HepG2 (cell line): ENCODE data around the gene SLC16A6. TPM values are rescaled to one million over a fixed set of nuclear protein-coding genes. Genes with fewer than 3 reads are reported as not detected.

Experiments
- ATAC-seq: fragments of 200-7000 bp; cut with Tn5 transposase; 3 replicates; pipeline ENCODE4 v1.9.1; 2020; ENCODE audit warnings: mild to moderate bottlenecking, moderate library complexity
- BruUV-seq: library from RNA; stranded (reverse); fragments of 400-500 nt; replicated peaks from 2 replicates; lab custom pipeline; 2021; lab: Mats Ljungman, UMichigan
- CTCF ChIA-PET: fragments of 300-600 bp; formaldehyde crosslinking; extraction: SDS; loops from one replicate; lab custom pipeline; 2021; ENCODE audit warnings: low total read pairs, inconsistent platforms, low intra/inter-chr PET ratio; lab: Yijun Ruan, JAX
- POLR2A ChIA-PET: fragments of 350-600 bp; sonication (Branson Sonifier 250); formaldehyde crosslinking; loops from one replicate; lab custom pipeline; 2020; ENCODE audit warnings: antibody characterized with exemption, inconsistent platforms; lab: Yijun Ruan, JAX
- DNase-seq: peaks from one replicate; pipeline ENCODE4 v3.0.0-alpha.2; 2015; ENCODE audit warnings: low spot score
- FAIRE-seq: peaks from 3 replicates; lab custom pipeline; 2011; peaks lifted over from hg19 to GRCh38; lab: Jason Lieb, UNC
- H2AFZ ChIP-seq: one replicate; pipeline ENCODE4 v1.6.1; 2011; ENCODE audit warnings: low read length, inconsistent platforms
- H3K27ac ChIP-seq: fragments of 300-600 bp; 3 replicates; pipeline ENCODE4 v1.8.0; 2011; ENCODE audit warnings: mixed run types, mild to moderate bottlenecking, mixed read lengths, low read length, inconsistent platforms; ENCODE audit not compliant: insufficient read depth; ENCODE audit errors: extremely low read length
- H3K27me3 ChIP-seq, 2 experiments: fragments of 200-600 bp in 1 of 2; 2 replicates in 1 of 2; 3 replicates in 1 of 2; pipeline versions ENCODE4 v1.6.0 to v1.8.0; 2011; ENCODE audit warnings: low read length in 2 of 2, mild to moderate bottlenecking in 2 of 2, moderate library complexity in 2 of 2, inconsistent platforms in 1 of 2; ENCODE audit not compliant: insufficient read depth in 2 of 2, control insufficient read depth in 1 of 2
- H3K36me3 ChIP-seq, 2 experiments: fragments of 200-600 bp in 1 of 2; replicated peaks in 1 of 2; 2 replicates in 1 of 2; 3 replicates in 1 of 2; pipeline versions ENCODE4 v1.5.1 to v1.8.0; 2011; ENCODE audit warnings: low read length in 2 of 2, inconsistent platforms in 1 of 2; ENCODE audit not compliant: insufficient read depth in 2 of 2, control insufficient read depth in 1 of 2
- H3K4me1 ChIP-seq: 2 replicates; pipeline ENCODE4 v1.5.1; 2012; ENCODE audit warnings: low read length, inconsistent platforms; ENCODE audit not compliant: insufficient read depth
- H3K4me2 ChIP-seq: 2 replicates; pipeline ENCODE4 v1.6.0; 2011; ENCODE audit warnings: low read depth, low read length, inconsistent platforms
- H3K4me3 ChIP-seq, 3 experiments: fragments of 200-600 bp in 1 of 3; sonication (generic), shearing (Covaris generic) in 1 of 3; replicated peaks in 1 of 3; 2 replicates each; pipeline ENCODE4 v1.5.1; 2011 to 2016; ENCODE audit warnings: low read length in 3 of 3, inconsistent platforms in 2 of 3, low read depth in 2 of 3, mild to moderate bottlenecking in 2 of 3, control low read depth in 1 of 3, mixed read lengths in 1 of 3; ENCODE audit not compliant: insufficient read depth in 1 of 3
- H3K79me2 ChIP-seq: one replicate; pipeline ENCODE4 v1.6.1; 2011; ENCODE audit warnings: low read length, inconsistent platforms; ENCODE audit not compliant: insufficient read depth
- H3K9ac ChIP-seq: 2 replicates; pipeline ENCODE4 v1.6.0; 2011; ENCODE audit warnings: mild to moderate bottlenecking, low read depth, low read length, inconsistent platforms; ENCODE audit not compliant: insufficient read depth
- H3K9me3 ChIP-seq: 2 replicates; pipeline ENCODE4 v1.5.1; 2012; ENCODE audit warnings: mild to moderate bottlenecking, low read length
- H4K20me1 ChIP-seq: 2 replicates; pipeline ENCODE4 v1.6.0; 2011; ENCODE audit warnings: inconsistent platforms, mild to moderate bottlenecking, low read length, moderate library complexity; ENCODE audit not compliant: insufficient read depth
- HDAC6 ChIP-seq: fragments of 200-600 bp; sonication (generic); IDR thresholded peaks from 2 replicates; pipeline ENCODE4 v1.7.0; 2017; ENCODE audit warnings: mild to moderate bottlenecking, antibody characterized with exemption, low read length, low read depth
- MZF1 ChIP-seq: sonication (generic); formaldehyde crosslinking; IDR thresholded peaks from 2 replicates; pipeline ENCODE4 v1.8.1; 2023; ENCODE audit warnings: mild to moderate bottlenecking, missing genetic modification reagents, borderline replicate concordance
- PTBP1 ChIP-seq: fragments of 200-400 bp; formaldehyde crosslinking; IDR thresholded peaks from 2 replicates; pipeline ENCODE4 v1.6.1; 2018; ENCODE audit warnings: low read length, low read depth; ENCODE audit not compliant: poor library complexity, severe bottlenecking
- RFXAP ChIP-seq: sonication (generic); formaldehyde crosslinking; IDR thresholded peaks from 2 replicates; pipeline ENCODE4 v1.4.0; 2020; ENCODE audit warnings: missing genetic modification reagents, borderline replicate concordance
- SNAPC2 ChIP-seq: sonication (generic); formaldehyde crosslinking; IDR thresholded peaks from 2 replicates; pipeline ENCODE4 v1.8.1; 2022; ENCODE audit warnings: mild to moderate bottlenecking, missing genetic modification reagents
- TCF7 ChIP-seq: sonication (generic); IDR thresholded peaks from 2 replicates; pipeline ENCODE4 v1.6.1; 2016; ENCODE audit warnings: antibody characterized with exemption, low read depth
- ZNF460 ChIP-seq: sonication (generic); formaldehyde crosslinking; IDR thresholded peaks from 2 replicates; pipeline ENCODE4 v1.5.1; 2020; ENCODE audit warnings: missing genetic modification reagents, mild to moderate bottlenecking, borderline replicate concordance
- ZSCAN12 ChIP-seq: sonication (generic); formaldehyde crosslinking; IDR thresholded peaks from 2 replicates; pipeline ENCODE4 v1.9.0; 2021; ENCODE audit warnings: mild to moderate bottlenecking, missing genetic modification reagents
- WGBS: methylation state at CpG from one replicate; pipeline ENCODE4 v1.1.6; 2017; ENCODE audit warnings: low lambda C conversion rate; 5-methylcytosine and 5-hydroxymethylcytosine counted together
- in situ Hi-C: cut with HindIII; loops from 2 replicates; pipeline ENCODE4 v1.10.0; 2017; ENCODE audit warnings: low pct_unique_long_range_greater_than_20kb; ENCODE audit not compliant: extremely low pct_ligation_motif_present
- intact Hi-C: fragments of 100-400 bp; cut with micrococcal nuclease; formaldehyde crosslinking; loops from one replicate; pipeline ENCODE4 v1.10.0; 2022; ENCODE audit not compliant: unreplicated experiment
- polyA plus RNA-seq, 8 experiments: library from polyadenylated mRNA; depleted of rRNA in 3 of 8; stranded (reverse) in 7 of 8; unstranded in 1 of 8; fragments of >200 nt; fragmentation: Illumina TruSeq in 4 of 8; extraction: Trizol in 4 of 8; gene quantifications; 2 replicates each; pipeline versions ENCODE4 v1.2.1 to v1.2.3, GENCODE V29; 2011 to 2016; ENCODE audit warnings: low read depth in 4 of 8, missing spikeins in 1 of 8, mixed read lengths in 1 of 8; ENCODE audit not compliant: insufficient read depth in 1 of 8
- total RNA-seq, 5 experiments: library from RNA; depleted of rRNA; stranded (reverse); fragments of >200 nt; fragmentation: Illumina TruSeq; extraction: Trizol; gene quantifications; 2 replicates each; pipeline ENCODE4 v1.2.3, GENCODE V29; 2016; ENCODE audit warnings: low read depth in 1 of 5
- TF ChIP-seq, protein P1 (sequence below): sonication (generic); formaldehyde crosslinking; IDR thresholded peaks from 2 replicates; pipeline ENCODE4 v1.4.0; 2020; ENCODE audit warnings: missing genetic modification reagents, mild to moderate bottlenecking, borderline replicate concordance
- TF ChIP-seq, protein P2 (sequence below): sonication (generic); formaldehyde crosslinking; IDR thresholded peaks from 2 replicates; pipeline ENCODE4 v1.4.0; 2020; ENCODE audit warnings: missing genetic modification reagents, low read depth, mild to moderate bottlenecking, borderline replicate concordance

SLC16A6 gene
- total and polyA plus RNA-seq, 2 of the 13 experiments (the other 11 are each of a cell fraction or from before 2014, with no cell fraction given): 1.1 to 44.7 TPM

DNA sequence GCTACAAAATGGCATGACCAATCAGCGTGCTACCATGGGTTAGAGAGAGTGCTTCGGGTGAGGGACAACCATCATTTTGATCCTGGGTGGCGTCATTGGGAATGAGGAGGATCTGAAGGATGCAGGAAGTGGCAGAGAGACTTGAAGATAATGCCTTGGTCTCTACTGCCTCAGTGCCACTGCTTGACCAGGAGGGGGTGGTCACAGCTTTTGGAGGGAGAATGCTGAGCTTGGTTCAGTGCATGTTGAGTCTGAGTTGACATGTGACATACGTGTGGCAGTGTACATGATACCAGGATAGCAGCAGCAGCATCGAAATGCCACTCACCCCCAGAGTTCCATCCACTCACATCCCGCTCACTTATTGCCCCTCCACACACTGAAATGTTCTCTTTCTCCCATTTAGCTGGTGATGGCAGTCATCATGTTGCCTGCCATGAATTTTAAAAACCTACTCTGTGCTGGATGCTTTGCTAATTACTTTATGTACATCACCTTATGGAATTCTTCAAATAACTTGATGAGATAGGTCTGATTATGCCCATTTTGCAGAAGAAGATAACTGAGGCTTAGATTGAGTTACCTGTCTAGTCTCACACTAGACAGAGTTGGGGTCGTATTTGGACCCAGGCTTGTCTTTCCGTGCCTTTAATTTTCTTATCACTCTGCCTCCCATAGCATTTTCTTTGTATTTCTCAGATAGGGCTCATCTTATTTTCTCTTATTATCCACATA is 37.1 kb upstream of the SLC16A6 start (continued):
- no peak for TF ChIP-seq SNAPC2 (CRISPR knock-in tag)
- TF ChIP-seq, protein P1, sequence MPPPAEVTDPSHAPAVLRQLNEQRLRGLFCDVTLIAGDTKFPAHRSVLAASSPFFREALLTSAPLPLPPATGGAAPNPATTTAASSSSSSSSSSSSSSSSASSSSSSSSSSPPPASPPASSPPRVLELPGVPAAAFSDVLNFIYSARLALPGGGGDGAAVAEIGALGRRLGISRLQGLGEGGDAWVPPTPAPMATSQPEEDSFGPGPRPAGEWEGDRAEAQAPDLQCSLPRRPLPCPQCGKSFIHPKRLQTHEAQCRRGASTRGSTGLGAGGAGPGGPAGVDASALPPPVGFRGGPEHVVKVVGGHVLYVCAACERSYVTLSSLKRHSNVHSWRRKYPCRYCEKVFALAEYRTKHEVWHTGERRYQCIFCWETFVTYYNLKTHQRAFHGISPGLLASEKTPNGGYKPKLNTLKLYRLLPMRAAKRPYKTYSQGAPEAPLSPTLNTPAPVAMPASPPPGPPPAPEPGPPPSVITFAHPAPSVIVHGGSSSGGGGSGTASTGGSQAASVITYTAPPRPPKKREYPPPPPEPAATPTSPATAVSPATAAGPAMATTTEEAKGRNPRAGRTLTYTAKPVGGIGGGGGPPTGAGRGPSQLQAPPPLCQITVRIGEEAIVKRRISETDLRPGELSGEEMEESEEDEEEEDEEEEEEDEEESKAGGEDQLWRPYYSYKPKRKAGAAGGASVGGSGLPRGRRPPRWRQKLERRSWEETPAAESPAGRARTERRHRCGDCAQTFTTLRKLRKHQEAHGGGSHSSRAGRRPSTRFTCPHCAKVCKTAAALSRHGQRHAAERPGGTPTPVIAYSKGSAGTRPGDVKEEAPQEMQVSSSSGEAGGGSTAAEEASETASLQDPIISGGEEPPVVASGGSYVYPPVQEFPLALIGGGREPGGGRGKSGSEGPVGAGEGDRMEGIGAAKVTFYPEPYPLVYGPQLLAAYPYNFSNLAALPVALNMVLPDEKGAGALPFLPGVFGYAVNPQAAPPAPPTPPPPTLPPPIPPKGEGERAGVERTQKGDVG: no peak
- no peak for TF ChIP-seq MZF1 (CRISPR knock-in tag)
- TF ChIP-seq HDAC6: no peak
- TF ChIP-seq ZNF460: no peak

DNA sequence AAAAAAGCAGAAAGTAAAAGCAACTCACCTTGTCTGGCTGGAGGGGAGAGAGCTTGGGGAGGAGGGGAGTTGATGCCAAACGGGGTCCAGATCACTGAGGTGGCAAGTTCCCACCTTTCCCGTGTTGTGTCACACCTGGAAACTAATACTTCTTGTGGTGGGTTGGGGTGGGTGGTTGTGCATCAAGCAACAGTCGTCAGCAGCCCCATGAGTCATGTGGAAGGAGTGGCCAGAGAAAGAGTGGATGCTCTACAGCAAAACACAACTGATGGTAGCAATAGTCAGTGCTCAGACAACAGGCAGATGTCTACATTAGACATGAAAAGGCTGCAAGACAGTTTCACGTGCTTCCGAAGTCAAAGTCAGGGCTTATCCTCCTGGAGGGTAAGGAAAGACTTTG is 35.8 kb upstream of the SLC16A6 start:
- POLR2A ChIA-PET: no interaction called here
- H3K9ac ChIP-seq: no peak overlapping the region
- FAIRE-seq (no peak), DNase-seq (no peak), ATAC-seq (no peak)
- no peak overlapping the region for H3K4me3 ChIP-seq
- in situ Hi-C loops (no loop called here), intact Hi-C loops (no loop called here)
- H4K20me1 ChIP-seq: no peaks in the 10 kb centered on the region
- CTCF ChIA-PET: no interaction called here
- TF ChIP-seq RFXAP (CRISPR knock-in tag) (no peak), ZSCAN12 (CRISPR knock-in tag) (no peak), TCF7 (no peak), PTBP1 (no peak)
- TF ChIP-seq, protein P2, sequence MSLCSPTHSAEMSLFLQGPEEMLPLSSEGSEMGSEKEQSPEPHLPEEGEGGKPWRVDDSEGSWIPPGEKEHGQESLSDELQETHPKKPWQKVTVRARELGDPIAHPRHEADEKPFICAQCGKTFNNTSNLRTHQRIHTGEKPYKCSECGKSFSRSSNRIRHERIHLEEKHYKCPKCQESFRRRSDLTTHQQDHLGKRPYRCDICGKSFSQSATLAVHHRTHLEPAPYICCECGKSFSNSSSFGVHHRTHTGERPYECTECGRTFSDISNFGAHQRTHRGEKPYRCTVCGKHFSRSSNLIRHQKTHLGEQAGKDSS (CRISPR knock-in tag): no peak
- 82% methylated on average over 5 of the region's 5 CpGs for WGBS
- no peaks in the 10 kb centered on the region for H3K27me3 ChIP-seq
- peaks cover 4% of the 10 kb centered on the region; the same call in 1 of the 2 replicates for H3K9me3 ChIP-seq
- BruUV-seq: no TSS peak
- no peak overlapping the region for H3K27ac ChIP-seq
- H3K36me3 ChIP-seq: no peaks in the 10 kb centered on the region
- peaks cover 14% of the 10 kb centered on the region for H3K4me1 ChIP-seq
- H3K4me2 ChIP-seq: no peak overlapping the region
- H3K79me2 ChIP-seq: no peaks in the 10 kb centered on the region
- no peak overlapping the region for H2AFZ ChIP-seq
